Measurements from ENCODE around the gene PPP1R14D.

Gene PPP1R14D

GRCh38 chr15:40799523-40799922, 29.0 kb downstream of the PPP1R14D start:
- no peak for DNase-seq (ENCODE audit: low read depth in 1 of 2, low spot score in 1 of 2)
- Histone ChIP-seq H3K27me3 (ENCODE audit: insufficient read depth, poor library complexity, severe bottlenecking) (no peaks in the 10 kb centered on the region), H3K27ac (replicated peaks) (no peak overlapping the region), H3K4me3 (replicated peaks; ENCODE audit: insufficient read depth, low read length) (no peak overlapping the region)
- TF ChIP-seq POLR2AphosphoS5 (IDR thresholded peaks at IDR 0.05; ENCODE audit: low read depth) (no peak), GABPA (IDR thresholded peaks at IDR 0.05; ENCODE audit: low read depth) (no peak), SPI1 (IDR thresholded peaks at IDR 0.05; ENCODE audit: borderline replicate concordance, low read depth) (no peak), CTCF (IDR thresholded peaks at IDR 0.05; ENCODE audit: insufficient read depth, low read length) (no peak)

DNA sequence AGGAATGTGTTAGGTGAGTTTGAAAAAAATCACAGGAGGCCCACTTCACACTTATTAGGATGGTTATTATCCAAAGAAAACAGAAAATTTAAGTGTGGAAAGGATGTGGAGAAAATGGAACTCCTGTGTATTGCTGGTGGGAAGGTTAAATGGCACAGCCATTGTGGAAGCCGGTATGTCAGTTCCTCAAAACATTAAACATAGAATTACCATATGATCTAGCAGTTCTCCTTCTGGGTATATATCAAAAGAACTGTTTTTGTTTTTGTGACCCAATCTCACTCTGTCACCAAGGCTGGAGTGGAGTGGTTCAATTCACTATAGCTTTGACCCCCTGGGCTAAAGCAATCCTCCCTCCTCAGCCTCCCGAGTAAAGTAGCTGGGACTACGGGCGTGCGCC, 32.0 kb downstream of the PPP1R14D start:
- no peak for TF ChIP-seq CTCF (IDR thresholded peaks at IDR 0.05; ENCODE audit: insufficient read depth, low read length)
- peak; percentile 72; the same call in 1 of the 2 replicates for TF ChIP-seq SPI1 (IDR thresholded peaks at IDR 0.05; ENCODE audit: borderline replicate concordance, low read depth)
- no peak for DNase-seq (ENCODE audit: low read depth in 1 of 2, low spot score in 1 of 2)
- Histone ChIP-seq H3K27me3 (ENCODE audit: insufficient read depth, poor library complexity, severe bottlenecking) (no peaks in the 10 kb centered on the region), H3K27ac (replicated peaks) (no peak overlapping the region), H3K4me3 (replicated peaks; ENCODE audit: insufficient read depth, low read length) (no peak overlapping the region)

- no peaks in the 10 kb centered on the region for H3K27me3 ChIP-seq (ENCODE audit: insufficient read depth, poor library complexity, severe bottlenecking)
- no peak overlapping the region for H3K4me3 ChIP-seq (replicated peaks; ENCODE audit: insufficient read depth, low read length)
- H3K27ac ChIP-seq (replicated peaks), result peak overlapping the region; percentile 16; the same call in 1 of the 2 replicates
- DNase-seq (ENCODE audit: low read depth in 1 of 2, low spot score in 1 of 2), result no peak
- TF ChIP-seq, protein P1, sequence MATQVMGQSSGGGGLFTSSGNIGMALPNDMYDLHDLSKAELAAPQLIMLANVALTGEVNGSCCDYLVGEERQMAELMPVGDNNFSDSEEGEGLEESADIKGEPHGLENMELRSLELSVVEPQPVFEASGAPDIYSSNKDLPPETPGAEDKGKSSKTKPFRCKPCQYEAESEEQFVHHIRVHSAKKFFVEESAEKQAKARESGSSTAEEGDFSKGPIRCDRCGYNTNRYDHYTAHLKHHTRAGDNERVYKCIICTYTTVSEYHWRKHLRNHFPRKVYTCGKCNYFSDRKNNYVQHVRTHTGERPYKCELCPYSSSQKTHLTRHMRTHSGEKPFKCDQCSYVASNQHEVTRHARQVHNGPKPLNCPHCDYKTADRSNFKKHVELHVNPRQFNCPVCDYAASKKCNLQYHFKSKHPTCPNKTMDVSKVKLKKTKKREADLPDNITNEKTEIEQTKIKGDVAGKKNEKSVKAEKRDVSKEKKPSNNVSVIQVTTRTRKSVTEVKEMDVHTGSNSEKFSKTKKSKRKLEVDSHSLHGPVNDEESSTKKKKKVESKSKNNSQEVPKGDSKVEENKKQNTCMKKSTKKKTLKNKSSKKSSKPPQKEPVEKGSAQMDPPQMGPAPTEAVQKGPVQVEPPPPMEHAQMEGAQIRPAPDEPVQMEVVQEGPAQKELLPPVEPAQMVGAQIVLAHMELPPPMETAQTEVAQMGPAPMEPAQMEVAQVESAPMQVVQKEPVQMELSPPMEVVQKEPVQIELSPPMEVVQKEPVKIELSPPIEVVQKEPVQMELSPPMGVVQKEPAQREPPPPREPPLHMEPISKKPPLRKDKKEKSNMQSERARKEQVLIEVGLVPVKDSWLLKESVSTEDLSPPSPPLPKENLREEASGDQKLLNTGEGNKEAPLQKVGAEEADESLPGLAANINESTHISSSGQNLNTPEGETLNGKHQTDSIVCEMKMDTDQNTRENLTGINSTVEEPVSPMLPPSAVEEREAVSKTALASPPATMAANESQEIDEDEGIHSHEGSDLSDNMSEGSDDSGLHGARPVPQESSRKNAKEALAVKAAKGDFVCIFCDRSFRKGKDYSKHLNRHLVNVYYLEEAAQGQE (IDR thresholded peaks at IDR 0.05; ENCODE audit: insufficient replicate concordance, low read depth), result no peak
- TF ChIP-seq GABPA (IDR thresholded peaks at IDR 0.05; ENCODE audit: low read depth) (no peak), CTCF (IDR thresholded peaks at IDR 0.05; ENCODE audit: insufficient read depth, low read length) (no peak)
Measured at GRCh38 chr15:40796041-40796440, 32.5 kb downstream of the PPP1R14D start.

DNA sequence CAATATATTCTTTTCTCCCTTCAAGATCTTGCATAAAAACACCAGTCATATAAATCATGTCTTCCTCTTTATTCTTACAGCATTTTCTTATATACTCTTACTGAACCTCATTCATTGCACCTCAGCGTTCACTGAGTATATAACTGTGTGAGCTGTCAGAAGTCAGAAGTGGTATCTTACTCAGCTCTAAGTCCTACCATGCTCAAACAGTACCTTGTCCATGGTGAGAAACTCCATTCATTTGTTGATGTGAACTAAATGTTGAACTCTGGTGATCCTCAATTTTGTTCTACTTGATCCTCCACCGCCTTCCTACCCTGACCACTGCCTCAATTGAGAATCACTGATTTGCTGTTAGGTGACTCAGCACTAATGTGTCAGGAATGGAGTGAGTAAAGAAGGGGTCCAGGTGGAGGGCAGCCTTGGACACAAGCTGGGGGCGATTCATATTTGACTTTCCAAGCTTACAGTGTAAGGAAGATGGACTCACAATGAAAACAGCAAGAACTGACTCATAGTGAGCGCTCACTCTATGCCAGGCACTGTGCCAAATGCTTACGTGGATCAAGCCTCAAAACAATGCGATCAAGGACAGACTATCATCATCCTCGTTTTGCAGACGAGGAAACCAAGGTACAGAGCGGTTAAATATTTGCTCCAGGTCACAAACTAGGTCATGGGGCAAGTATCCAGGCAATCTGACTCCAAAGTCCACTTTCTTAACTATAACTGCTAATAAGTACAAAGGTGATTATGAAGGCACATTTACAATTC, 35.1 kb downstream of the PPP1R14D start:
- DNase-seq (ENCODE audit: low read depth in 1 of 2, low spot score in 1 of 2), result no peak

More for the DNA sequence above, 35.1 kb downstream of the PPP1R14D start:
- Histone ChIP-seq H3K27ac (replicated peaks) (no peak overlapping the region), H3K27me3 (ENCODE audit: insufficient read depth, poor library complexity, severe bottlenecking) (no peaks in the 10 kb centered on the region), H3K4me3 (replicated peaks; ENCODE audit: insufficient read depth, low read length) (no peak overlapping the region)
- TF ChIP-seq SPI1 (IDR thresholded peaks at IDR 0.05; ENCODE audit: borderline replicate concordance, low read depth), result no peak
- TF ChIP-seq, protein P1 (IDR thresholded peaks at IDR 0.05; ENCODE audit: insufficient replicate concordance, low read depth), result no peak
- TF ChIP-seq CTCF (IDR thresholded peaks at IDR 0.05; ENCODE audit: insufficient read depth, low read length), result no peak
- no peak for TF ChIP-seq GABPA (IDR thresholded peaks at IDR 0.05; ENCODE audit: low read depth)
- TF ChIP-seq POLR2AphosphoS5 (IDR thresholded peaks at IDR 0.05; ENCODE audit: low read depth), result no peak

Measured in HL-60 (cell line).